K562 (cell line): ENCODE data around the gene ANTKMT. TPM values are rescaled to one million over a fixed set of nuclear protein-coding genes. Genes with fewer than 3 reads are reported as not detected.

Experiments
- BRD4 ChIP-seq: fragments of 200-600 bp; sonication (generic); IDR thresholded peaks from 2 replicates; pipeline ENCODE4 v1.6.1; 2017; ENCODE audit warnings: inconsistent platforms
- CAMTA2 ChIP-seq: fragments of 250-450 bp; sonication (Bioruptor Pico); conservative IDR thresholded peaks from 2 replicates; pipeline ENCODE4 v1.5.1; 2022
- CHD1 ChIP-seq: fragments of 200-600 bp; sonication (generic); IDR thresholded peaks from one replicate; pipeline ENCODE4 v1.6.1; 2012; ENCODE audit warnings: mild to moderate bottlenecking, moderate library complexity, low read length, inconsistent platforms
- COPS2 ChIP-seq: fragments of 450-650 bp; conservative IDR thresholded peaks from 2 replicates; pipeline ENCODE4 v1.6.1; 2016; ENCODE audit warnings: mild to moderate bottlenecking, moderate library complexity
- FOXJ2 ChIP-seq: fragments of 200-800 bp; sonication (Bioruptor generic); IDR thresholded peaks from 2 replicates; pipeline ENCODE4 v1.6.1; 2016; ENCODE audit warnings: missing genetic modification characterization, missing compliant biosample characterization
- GABPA ChIP-seq: fragments of 200-800 bp; sonication (Bioruptor generic); conservative IDR thresholded peaks from 2 replicates; pipeline ENCODE4 v1.6.1; 2016; ENCODE audit warnings: low read depth, missing genetic modification characterization, missing compliant biosample characterization
- HMBOX1 ChIP-seq: sonication (generic); IDR thresholded peaks from 2 replicates; pipeline ENCODE4 v1.6.1; 2016
- JUND ChIP-seq, 2 experiments: IDR thresholded peaks; 2 replicates in 1 of 2; 3 replicates in 1 of 2; pipeline ENCODE4 v1.6.1; 2011; ENCODE audit warnings: borderline replicate concordance in 2 of 2, low read depth in 2 of 2, low read length in 2 of 2, improper control_type of control experiment in 1 of 2, missing biosample characterization in 1 of 2, missing genetic modification characterization in 1 of 2, missing genetic modification reagents in 1 of 2
- L3MBTL2 ChIP-seq: fragments of 450-650 bp; IDR thresholded peaks from 2 replicates; pipeline ENCODE4 v1.6.1; 2016; ENCODE audit warnings: mild to moderate bottlenecking, moderate library complexity
- MED1 ChIP-seq: sonication (generic); formaldehyde crosslinking; IDR thresholded peaks from 2 replicates; pipeline ENCODE4 v1.8.1; 2023; ENCODE audit warnings: missing genetic modification reagents, borderline replicate concordance
- NELFE ChIP-seq: IDR thresholded peaks from 2 replicates; pipeline ENCODE4 v1.6.1; 2011; ENCODE audit warnings: mild to moderate bottlenecking; ENCODE audit not compliant: insufficient read depth, insufficient read length
- NFE2L1 ChIP-seq: fragments of 450-650 bp; IDR thresholded peaks from 2 replicates; pipeline ENCODE4 v1.6.1; 2016; ENCODE audit warnings: missing genetic modification characterization, low read depth, mild to moderate bottlenecking, missing compliant biosample characterization, moderate library complexity, borderline replicate concordance
- NR1H2 ChIP-seq: sonication (generic); formaldehyde crosslinking; IDR thresholded peaks from 2 replicates; pipeline ENCODE4 v1.4.0; 2020; ENCODE audit warnings: mild to moderate bottlenecking, missing genetic modification reagents
- POLR2A ChIP-seq: fragments of 450-650 bp; conservative IDR thresholded peaks from 2 replicates; pipeline ENCODE4 v1.6.1; 2016
- POLR2G ChIP-seq: fragments of 200-400 bp; formaldehyde crosslinking; IDR thresholded peaks from 2 replicates; pipeline ENCODE4 v1.6.1; 2017; ENCODE audit warnings: low read depth, mild to moderate bottlenecking, antibody characterized with exemption, low read length, moderate library complexity
- RHOXF2B ChIP-seq: fragments of 250-450 bp; sonication (Bioruptor Pico); conservative IDR thresholded peaks from 2 replicates; pipeline ENCODE4 v1.5.1; 2021
- TAF15 ChIP-seq: fragments of 200-400 bp; formaldehyde crosslinking; IDR thresholded peaks from 2 replicates; pipeline ENCODE4 v1.6.1; 2017; ENCODE audit warnings: mild to moderate bottlenecking, low read depth, low read length, moderate library complexity
- USF1 ChIP-seq: sonication (generic); formaldehyde crosslinking; IDR thresholded peaks from 2 replicates; pipeline ENCODE4 v1.9.0; 2022; ENCODE audit warnings: mild to moderate bottlenecking, missing genetic modification reagents
- ZMIZ1 ChIP-seq, 2 experiments: fragments of 150-350 bp in 1 of 2; IDR thresholded peaks; 2 replicates each; pipeline ENCODE4 v1.6.1; 2012 to 2016; ENCODE audit warnings: low read depth in 2 of 2, low read length in 2 of 2, mild to moderate bottlenecking in 1 of 2, moderate library complexity in 1 of 2
- ZNF165 ChIP-seq: fragments of 250-450 bp; sonication (Bioruptor Pico); IDR thresholded peaks from 2 replicates; pipeline ENCODE4 v1.4.0; 2020; ENCODE audit warnings: borderline replicate concordance
- ZNF184 ChIP-seq: sonication (generic); formaldehyde crosslinking; IDR thresholded peaks from 2 replicates; pipeline ENCODE4 v1.5.0; 2020; ENCODE audit warnings: missing genetic modification reagents
- ZNF217 ChIP-seq: sonication (generic); formaldehyde crosslinking; IDR thresholded peaks from 2 replicates; pipeline ENCODE4 v1.8.0; 2022; ENCODE audit warnings: mild to moderate bottlenecking, missing genetic modification reagents
- ZNF232 ChIP-seq: sonication (generic); formaldehyde crosslinking; IDR thresholded peaks from 2 replicates; pipeline ENCODE4 v1.8.0; 2022; ENCODE audit warnings: mild to moderate bottlenecking, missing genetic modification reagents
- ZNF239 ChIP-seq: fragments of 250-450 bp; sonication (Bioruptor Pico); IDR thresholded peaks from 2 replicates; pipeline ENCODE4 v1.4.0; 2020; ENCODE audit warnings: mild to moderate bottlenecking
- ZNF324 ChIP-seq: fragments of 250-450 bp; sonication (Bioruptor Pico); IDR thresholded peaks from 2 replicates; pipeline ENCODE4 v1.4.0; 2020; ENCODE audit warnings: mild to moderate bottlenecking
- polyA plus RNA-seq, 8 experiments: library from polyadenylated mRNA; depleted of rRNA in 4 of 8; stranded (reverse) in 5 of 8; unstranded in 3 of 8; fragments of >200 nt; fragmentation: Nextera tagmentation in 2 of 8; fragmentation: Illumina TruSeq in 1 of 8; extraction: Ambion mirVana in 2 of 8; extraction: Trizol in 1 of 8; gene quantifications; 2 replicates each; pipeline versions ENCODE4 v1.2.1 to v1.2.3, GENCODE V29; 2011 to 2014; ENCODE audit warnings: inconsistent platforms in 1 of 8, missing spikeins in 1 of 8
- total RNA-seq, 7 experiments: library from RNA; depleted of rRNA in 6 of 7; stranded (reverse); fragments of >200 nt in 6 of 7; fragmentation: Illumina TruSeq in 2 of 7; extraction: Trizol in 2 of 7; gene quantifications; 2 replicates each; pipeline versions ENCODE4 v1.2.1 to v1.2.3, GENCODE V29; 2011 to 2021; ENCODE audit warnings: low replicate concordance in 1 of 7

ANTKMT gene
- total and polyA plus RNA-seq, 9 of the 15 experiments (the other 6 are each of a cell fraction or from before 2014, with no cell fraction given) = 0.58 to 217 (median 19.1) TPM

GRCh38 chr16:695355-696089, 25.4 kb upstream of the ANTKMT start (continued):
- peak; percentile 96 for TF ChIP-seq USF1 (CRISPR knock-in tag)
- TF ChIP-seq ZNF232 (CRISPR knock-in tag) = peak; percentile 92
- no peak for TF ChIP-seq ZNF324 (CRISPR knock-in tag)
- TF ChIP-seq RHOXF2B (CRISPR knock-in tag) = no peak
- no peak for TF ChIP-seq COPS2
- no peak for TF ChIP-seq HMBOX1
- TF ChIP-seq CAMTA2 (CRISPR knock-in tag) = no peak
- no peak for TF ChIP-seq ZNF239 (CRISPR knock-in tag)
- TF ChIP-seq NFE2L1 (tag) = no peak
- no peak for TF ChIP-seq JUND (IDR thresholded peaks at IDR 0.05; ENCODE audit: borderline replicate concordance, low read depth, low read length)
- peak; percentile 35; the same call in 1 of the 3 replicates for TF ChIP-seq JUND (tag; IDR thresholded peaks at IDR 0.05; ENCODE audit: borderline replicate concordance, low read depth, low read length)
- TF ChIP-seq POLR2G = peak; percentile 71
- TF ChIP-seq NELFE = no peak
- TF ChIP-seq L3MBTL2 = peak; percentile 98
- 0 out of 2 replicates have a peak, but pooled peaks have one; percentile 32 for TF ChIP-seq GABPA (tag)
- no peak for TF ChIP-seq MED1 (CRISPR knock-in tag)
- no peak for TF ChIP-seq BRD4
- no peak for TF ChIP-seq ZNF217 (CRISPR knock-in tag)
- TF ChIP-seq NR1H2 (CRISPR knock-in tag) = no peak
- TF ChIP-seq TAF15 = no peak
- 0 out of 2 replicates have a peak, but pooled peaks have one; percentile 36 for TF ChIP-seq POLR2A
- no peak for TF ChIP-seq CHD1
- no peak for TF ChIP-seq ZNF184 (CRISPR knock-in tag)
- no peak for TF ChIP-seq ZMIZ1 (IDR thresholded peaks at IDR 0.05; ENCODE audit: low read depth in 2 of 2, low read length in 2 of 2)
- no peak for TF ChIP-seq ZNF165 (CRISPR knock-in tag)
- 0 out of 2 replicates have a peak, but pooled peaks have one; percentile 20 for TF ChIP-seq FOXJ2 (tag)
